NCI-H748 treated with DMSO at 0.1 percent for 48 hours (cell line): Measurements from ENCODE around the gene L3MBTL2.

Experiments
- DNase-seq: peaks from one replicate; lab custom pipeline; 2025; lab: John Stamatoyannopoulos, UW

Gene L3MBTL2

GRCh38 chr22:41273128-41273527 is 68.0 kb downstream of the L3MBTL2 start:
- no peak for DNase-seq

GRCh38 chr22:41274856-41275255 is 69.7 kb downstream of the L3MBTL2 start:
- no peak for DNase-seq

GRCh38 chr22:41280065-41280464 is 75.0 kb downstream of the L3MBTL2 start:
- no peak for DNase-seq

GRCh38 chr22:41280854-41281253 is 75.7 kb downstream of the L3MBTL2 start:
- DNase-seq = no peak
